Measurements from ENCODE around the gene AP2A2. TPM values are rescaled to one million over a fixed set of nuclear protein-coding genes. Genes with fewer than 3 reads are reported as not detected.

The AP2A2 gene
- total and polyA plus RNA-seq, 11 donors: 20.4 to 71.4 (median 36.5) TPM

- Histone ChIP-seq H3K9me3 (no peaks in the 10 kb centered on the region), H3K4me3 (no peak overlapping the region), H3K36me3 (no peaks in the 10 kb centered on the region), H3K27me3 (no peaks in the 10 kb centered on the region), H3K4me1 (no peaks in the 10 kb centered on the region), H3K27ac (no peak overlapping the region)
- DNase-seq (no peak), ATAC-seq (no peak)
- intact Hi-C loops (cut with DNase I): no loop called here
- WGBS, 4 donors: 74 to 89% (median 83%) methylated on average over 15 to 17 of the region's 17 CpGs
- no peak for TF ChIP-seq POLR2A (IDR thresholded peaks at IDR 0.05)
- no peak for TF ChIP-seq CTCF (IDR thresholded peaks at IDR 0.05)
Measured at GRCh38 chr11:1028291-1028540, 102.5 kb downstream of the AP2A2 start.

GRCh38 chr11:1028616-1029015, 102.9 kb downstream of the AP2A2 start:
- H3K27ac ChIP-seq: no peak overlapping the region
- intact Hi-C loops (cut with DNase I): no loop called here
- no peaks in the 10 kb centered on the region for H3K9me3 ChIP-seq
- H3K4me3 ChIP-seq: no peak overlapping the region
- 82 to 92% (median 86%) methylated on average over 13 to 14 of the region's 14 CpGs for WGBS, 4 donors
- no peaks in the 10 kb centered on the region for H3K4me1 ChIP-seq
- ATAC-seq: no peak
- DNase-seq: no peak
- H3K27me3 ChIP-seq: no peaks in the 10 kb centered on the region
- TF ChIP-seq CTCF (IDR thresholded peaks at IDR 0.05) (no peak), POLR2A (IDR thresholded peaks at IDR 0.05) (no peak)
- H3K36me3 ChIP-seq: no peaks in the 10 kb centered on the region

- no peaks in the 10 kb centered on the region for H3K9me3 ChIP-seq
- no peaks in the 10 kb centered on the region for H3K27me3 ChIP-seq
- H3K4me1 ChIP-seq: no peaks in the 10 kb centered on the region
- H3K27ac ChIP-seq: no peak overlapping the region
- WGBS, 4 donors: 78 to 86% (median 83%) methylated on average over 10 to 25 of the region's 25 CpGs
- no peak for ATAC-seq
- no peak for DNase-seq
- no peaks in the 10 kb centered on the region for H3K36me3 ChIP-seq
- intact Hi-C loops (cut with DNase I): no loop called here
- H3K4me3 ChIP-seq: no peak overlapping the region
- TF ChIP-seq POLR2A (IDR thresholded peaks at IDR 0.05) (no peak), CTCF (IDR thresholded peaks at IDR 0.05) (no peak)
Measured at GRCh38 chr11:1029051-1029450, 103.4 kb downstream of the AP2A2 start.

- ATAC-seq (no peak), DNase-seq (no peak)
- intact Hi-C loops (cut with DNase I): no loop called here
- no peak overlapping the region for H3K27ac ChIP-seq
- H3K4me3 ChIP-seq: no peak overlapping the region
- H3K4me1 ChIP-seq: no peaks in the 10 kb centered on the region
- 39 to 100% (median 49%) methylated on average over 2 to 16 of the region's 16 CpGs for WGBS, 4 donors
- H3K27me3 ChIP-seq: no peaks in the 10 kb centered on the region
- TF ChIP-seq POLR2A (IDR thresholded peaks at IDR 0.05) (no peak), CTCF (IDR thresholded peaks at IDR 0.05) (no peak)
- H3K9me3 ChIP-seq: no peaks in the 10 kb centered on the region
- H3K36me3 ChIP-seq: no peaks in the 10 kb centered on the region
Measured at GRCh38 chr11:1029654-1030053, 104.0 kb downstream of the AP2A2 start.
